ENCODE data around the gene ANAPC13. TPM values are rescaled to one million over a fixed set of nuclear protein-coding genes. Genes with fewer than 3 reads are reported as not detected.
A peak's percentile ranks its signal among the peaks of the same experiment; 100 is the strongest.

The ANAPC13 gene
- total and polyA plus RNA-seq, 10 of the 15 experiments (the other 5 are each of a cell fraction or from before 2014, with no cell fraction given) = 34.9 to 139 (median 83.0) TPM

DNA sequence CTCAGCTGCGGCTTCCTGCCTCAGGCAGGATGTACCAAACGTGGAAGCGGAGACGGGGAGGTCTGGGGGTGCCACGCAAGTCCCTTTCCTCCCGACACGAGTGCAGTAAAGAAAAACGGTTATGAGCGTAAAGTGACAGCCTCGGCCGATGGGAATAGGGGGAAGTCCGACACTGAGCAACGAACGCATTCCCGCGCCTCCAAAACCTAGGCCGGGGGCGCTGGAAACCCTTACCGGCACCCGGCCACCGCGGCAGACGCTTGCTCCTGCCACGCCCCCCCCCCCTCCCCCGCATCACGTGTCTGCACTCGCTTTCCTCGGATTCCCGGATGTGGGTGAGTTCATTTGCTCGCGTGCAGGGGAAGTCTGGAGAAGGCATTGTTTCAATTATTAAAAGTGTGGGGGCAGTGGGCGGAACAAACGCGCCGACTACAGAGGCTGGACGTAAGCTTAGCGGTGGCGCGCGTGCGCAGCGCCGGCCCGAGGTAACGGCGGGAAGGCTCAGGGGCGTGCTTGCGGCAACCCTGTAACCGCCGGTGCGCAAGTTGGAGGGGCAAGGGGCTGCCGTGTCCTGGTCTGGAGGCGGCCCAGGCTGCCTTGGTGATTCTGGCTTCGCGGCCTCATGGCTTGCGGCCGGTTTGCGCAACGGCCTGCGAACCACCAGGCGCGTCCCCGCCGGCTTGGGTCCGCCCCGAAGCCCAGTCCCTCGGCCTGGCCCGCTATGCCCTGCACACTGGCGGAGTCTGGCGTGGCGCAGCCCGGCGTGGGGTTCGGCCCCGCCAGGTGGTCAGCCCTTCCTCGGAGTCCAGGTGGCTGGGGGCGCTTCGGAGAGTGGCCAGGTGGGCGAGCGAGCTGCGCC is at the start of gene ANAPC13, which contains the start of gene CEP63 (continued):
- TF ChIP-seq PAX5 (IDR thresholded peaks at IDR 0.05; ENCODE audit: borderline replicate concordance, low read depth, low read length) = peak; percentile 71
- TF ChIP-seq MXI1 (IDR thresholded peaks at IDR 0.05; ENCODE audit: low read depth, low read length) = peak; percentile 41
- TF ChIP-seq TCF7 (IDR thresholded peaks at IDR 0.05; ENCODE audit: borderline replicate concordance) = 0 out of 2 replicates have a peak, but pooled peaks have one; percentile 16
- no peak for TF ChIP-seq SREBF2 (IDR thresholded peaks at IDR 0.05; ENCODE audit: low read length)
- TF ChIP-seq POLR2AphosphoS5 (IDR thresholded peaks at IDR 0.05; ENCODE audit: low read length) = peak; percentile 87
- TF ChIP-seq HDAC6 (IDR thresholded peaks at IDR 0.05; ENCODE audit: unreplicated experiment) = no peak
- no peak; the same call in 1 of the 2 replicates for TF ChIP-seq SMARCA5 (IDR thresholded peaks at IDR 0.05)
- peak; percentile 58 for TF ChIP-seq SP1 (IDR thresholded peaks at IDR 0.05; ENCODE audit: low read depth, low read length)
- peak; percentile 35 to 51; a peak in 1 of 4 replicates for TF ChIP-seq SRF (IDR thresholded peaks at IDR 0.05; ENCODE audit: low read depth in 2 of 2, low read length in 2 of 2)
- peak; percentile 57; the same call in 1 of the 2 replicates for TF ChIP-seq RB1 (IDR thresholded peaks at IDR 0.05; ENCODE audit: borderline replicate concordance)
- peak; percentile 98 for TF ChIP-seq KLF5 (IDR thresholded peaks at IDR 0.05; ENCODE audit: partially characterized antibody)
- TF ChIP-seq CHD2 (IDR thresholded peaks at IDR 0.05; ENCODE audit: borderline replicate concordance, low read depth, low read length) = peak; percentile 12; the same call in 1 of the 2 replicates
- TF ChIP-seq, protein P1, sequence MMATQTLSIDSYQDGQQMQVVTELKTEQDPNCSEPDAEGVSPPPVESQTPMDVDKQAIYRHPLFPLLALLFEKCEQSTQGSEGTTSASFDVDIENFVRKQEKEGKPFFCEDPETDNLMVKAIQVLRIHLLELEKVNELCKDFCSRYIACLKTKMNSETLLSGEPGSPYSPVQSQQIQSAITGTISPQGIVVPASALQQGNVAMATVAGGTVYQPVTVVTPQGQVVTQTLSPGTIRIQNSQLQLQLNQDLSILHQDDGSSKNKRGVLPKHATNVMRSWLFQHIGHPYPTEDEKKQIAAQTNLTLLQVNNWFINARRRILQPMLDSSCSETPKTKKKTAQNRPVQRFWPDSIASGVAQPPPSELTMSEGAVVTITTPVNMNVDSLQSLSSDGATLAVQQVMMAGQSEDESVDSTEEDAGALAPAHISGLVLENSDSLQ (IDR thresholded peaks at IDR 0.05) = peak; percentile 77
- TF ChIP-seq, protein P2, sequence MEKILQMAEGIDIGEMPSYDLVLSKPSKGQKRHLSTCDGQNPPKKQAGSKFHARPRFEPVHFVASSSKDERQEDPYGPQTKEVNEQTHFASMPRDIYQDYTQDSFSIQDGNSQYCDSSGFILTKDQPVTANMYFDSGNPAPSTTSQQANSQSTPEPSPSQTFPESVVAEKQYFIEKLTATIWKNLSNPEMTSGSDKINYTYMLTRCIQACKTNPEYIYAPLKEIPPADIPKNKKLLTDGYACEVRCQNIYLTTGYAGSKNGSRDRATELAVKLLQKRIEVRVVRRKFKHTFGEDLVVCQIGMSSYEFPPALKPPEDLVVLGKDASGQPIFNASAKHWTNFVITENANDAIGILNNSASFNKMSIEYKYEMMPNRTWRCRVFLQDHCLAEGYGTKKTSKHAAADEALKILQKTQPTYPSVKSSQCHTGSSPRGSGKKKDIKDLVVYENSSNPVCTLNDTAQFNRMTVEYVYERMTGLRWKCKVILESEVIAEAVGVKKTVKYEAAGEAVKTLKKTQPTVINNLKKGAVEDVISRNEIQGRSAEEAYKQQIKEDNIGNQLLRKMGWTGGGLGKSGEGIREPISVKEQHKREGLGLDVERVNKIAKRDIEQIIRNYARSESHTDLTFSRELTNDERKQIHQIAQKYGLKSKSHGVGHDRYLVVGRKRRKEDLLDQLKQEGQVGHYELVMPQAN (conservative IDR thresholded peaks at IDR 0.05) = peak; percentile 49
- peak; percentile 96 for TF ChIP-seq CHD1 (IDR thresholded peaks at IDR 0.05; ENCODE audit: low read depth, low read length)
- 0 out of 3 replicates have a peak, but pooled peaks have one; percentile 32 for TF ChIP-seq POU2F2 (IDR thresholded peaks at IDR 0.05; ENCODE audit: borderline replicate concordance, low read depth, low read length)
- peak; percentile 78 for TF ChIP-seq NRF1 (conservative IDR thresholded peaks at IDR 0.05; ENCODE audit: low read depth, low read length)
- no peak for TF ChIP-seq NFYA (IDR thresholded peaks at IDR 0.05; ENCODE audit: borderline replicate concordance, low read depth, low read length)
- peak; percentile 28; the same call in 1 of the 2 replicates for TF ChIP-seq TBL1XR1 (IDR thresholded peaks at IDR 0.05; ENCODE audit: low read depth, low read length)
- TF ChIP-seq, protein P3, sequence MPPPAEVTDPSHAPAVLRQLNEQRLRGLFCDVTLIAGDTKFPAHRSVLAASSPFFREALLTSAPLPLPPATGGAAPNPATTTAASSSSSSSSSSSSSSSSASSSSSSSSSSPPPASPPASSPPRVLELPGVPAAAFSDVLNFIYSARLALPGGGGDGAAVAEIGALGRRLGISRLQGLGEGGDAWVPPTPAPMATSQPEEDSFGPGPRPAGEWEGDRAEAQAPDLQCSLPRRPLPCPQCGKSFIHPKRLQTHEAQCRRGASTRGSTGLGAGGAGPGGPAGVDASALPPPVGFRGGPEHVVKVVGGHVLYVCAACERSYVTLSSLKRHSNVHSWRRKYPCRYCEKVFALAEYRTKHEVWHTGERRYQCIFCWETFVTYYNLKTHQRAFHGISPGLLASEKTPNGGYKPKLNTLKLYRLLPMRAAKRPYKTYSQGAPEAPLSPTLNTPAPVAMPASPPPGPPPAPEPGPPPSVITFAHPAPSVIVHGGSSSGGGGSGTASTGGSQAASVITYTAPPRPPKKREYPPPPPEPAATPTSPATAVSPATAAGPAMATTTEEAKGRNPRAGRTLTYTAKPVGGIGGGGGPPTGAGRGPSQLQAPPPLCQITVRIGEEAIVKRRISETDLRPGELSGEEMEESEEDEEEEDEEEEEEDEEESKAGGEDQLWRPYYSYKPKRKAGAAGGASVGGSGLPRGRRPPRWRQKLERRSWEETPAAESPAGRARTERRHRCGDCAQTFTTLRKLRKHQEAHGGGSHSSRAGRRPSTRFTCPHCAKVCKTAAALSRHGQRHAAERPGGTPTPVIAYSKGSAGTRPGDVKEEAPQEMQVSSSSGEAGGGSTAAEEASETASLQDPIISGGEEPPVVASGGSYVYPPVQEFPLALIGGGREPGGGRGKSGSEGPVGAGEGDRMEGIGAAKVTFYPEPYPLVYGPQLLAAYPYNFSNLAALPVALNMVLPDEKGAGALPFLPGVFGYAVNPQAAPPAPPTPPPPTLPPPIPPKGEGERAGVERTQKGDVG (CRISPR knock-in tag; IDR thresholded peaks at IDR 0.05) = no peak
- TF ChIP-seq NR2C1 (IDR thresholded peaks at IDR 0.05) = no peak
- TF ChIP-seq FOXM1 (IDR thresholded peaks at IDR 0.05; ENCODE audit: low read depth, low read length) = peak; percentile 82
- TF ChIP-seq NBN (IDR thresholded peaks at IDR 0.05) = peak; percentile 98
- no peak for TF ChIP-seq RFX5 (IDR thresholded peaks at IDR 0.05; ENCODE audit: low read depth, low read length)
